Activated T-helper 1 cell treated with anti-CD3 and anti-CD28 coated beads, Interleukin-12 subunit alpha, Interleukin-12 subunit beta, Interleukin-2, Interleukin-4 antibody, amounts not matched to agents 30 ng/mL and 10 ng/mL and 1 ng/mL, durations not matched to agents 14 hours and 24 hours and 36 hours (primary cell): ENCODE data around the gene TRAPPC1. TPM values are rescaled to one million over a fixed set of nuclear protein-coding genes. Genes with fewer than 3 reads are reported as not detected.
"Not testable (repeated sequence)": the region's sequence is repeated elsewhere in the genome, so short reads cannot be mapped to it uniquely, and the experiment has no call there.

Source experiments
- DNase-seq: peaks from one replicate; pipeline ENCODE4 v3.0.0; 2021; ENCODE audit warnings: low spot score
- H3K27ac Mint-ChIP-seq: one replicate; pipeline ENCODE4 v1.8.0; 2021; ENCODE audit warnings: mild to moderate bottlenecking, mixed read lengths
- H3K27me3 Mint-ChIP-seq: one replicate; pipeline ENCODE4 v1.8.0; 2022; ENCODE audit warnings: mild to moderate bottlenecking, moderate library complexity, mixed read lengths; ENCODE audit not compliant: insufficient read depth
- H3K36me3 Mint-ChIP-seq: one replicate; pipeline ENCODE4 v1.8.0; 2021; ENCODE audit warnings: low read depth, mixed read lengths
- H3K4me1 Mint-ChIP-seq: one replicate; pipeline ENCODE4 v1.8.0; 2021; ENCODE audit warnings: low read depth, mixed read lengths
- H3K4me3 Mint-ChIP-seq: one replicate; pipeline ENCODE4 v1.8.0; 2021; ENCODE audit warnings: mild to moderate bottlenecking, moderate library complexity, mixed read lengths
- H3K9me3 Mint-ChIP-seq: one replicate; pipeline ENCODE4 v1.8.0; 2021; ENCODE audit warnings: mixed read lengths
- intact Hi-C: fragments of 100-400 bp; cut with micrococcal nuclease; formaldehyde crosslinking; loops from one replicate; pipeline ENCODE4 v1.15.1; 2024
- total RNA-seq: library from RNA; stranded (reverse); gene quantifications from 2 replicates; pipeline ENCODE4 v1.2.3, GENCODE V29; 2022

TRAPPC1 gene
- total RNA-seq, 1 donor from 2014 or later: 153 TPM

DNA sequence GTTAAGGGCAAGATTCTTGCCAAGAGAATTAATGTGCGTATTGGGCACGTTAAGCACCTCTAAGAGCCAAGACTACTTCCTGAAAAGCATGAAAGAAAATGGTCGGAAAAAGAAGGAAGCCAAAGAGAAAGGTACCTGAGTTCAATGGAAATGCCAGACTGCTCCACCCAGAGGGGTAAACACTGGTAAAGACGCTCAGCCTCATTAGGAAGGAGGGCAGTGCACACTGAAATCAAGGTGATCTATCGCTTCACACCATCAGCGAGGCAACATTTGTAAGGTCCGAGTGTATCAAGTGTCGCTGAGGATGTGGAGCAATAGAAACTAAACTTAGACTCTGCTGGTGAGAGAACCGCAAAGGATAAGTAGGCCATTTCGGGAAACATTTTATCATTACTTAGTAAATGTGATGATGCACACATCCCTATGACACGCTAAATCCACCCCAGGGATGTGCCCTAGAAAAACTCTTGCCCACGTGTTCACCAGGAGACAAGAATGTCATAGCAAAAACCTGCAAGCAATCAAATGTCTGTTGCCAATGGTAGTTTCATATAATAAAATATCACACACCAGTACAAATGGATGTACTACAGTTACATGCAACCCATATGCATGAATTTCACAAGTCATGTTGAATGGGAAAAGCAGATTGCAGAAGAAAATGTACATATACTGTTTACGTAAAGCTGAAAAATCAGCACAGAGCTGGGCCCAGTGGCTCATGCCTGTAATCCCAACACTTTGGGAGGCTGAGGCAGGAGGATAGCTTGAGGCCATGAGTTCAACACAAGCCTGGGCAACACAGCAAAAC, 23.9 kb upstream of the TRAPPC1 start:
- intact Hi-C loops: no loop called here
- no peaks in the 10 kb centered on the region for H3K27me3 Mint-ChIP-seq
- no peak for DNase-seq
- no peak overlapping the region for H3K4me3 Mint-ChIP-seq
- H3K27ac Mint-ChIP-seq: no peak overlapping the region
- H3K4me1 Mint-ChIP-seq: peaks cover 9% of the 10 kb centered on the region
- H3K36me3 Mint-ChIP-seq: no peaks in the 10 kb centered on the region
- H3K9me3 Mint-ChIP-seq: no peaks in the 10 kb centered on the region

DNA sequence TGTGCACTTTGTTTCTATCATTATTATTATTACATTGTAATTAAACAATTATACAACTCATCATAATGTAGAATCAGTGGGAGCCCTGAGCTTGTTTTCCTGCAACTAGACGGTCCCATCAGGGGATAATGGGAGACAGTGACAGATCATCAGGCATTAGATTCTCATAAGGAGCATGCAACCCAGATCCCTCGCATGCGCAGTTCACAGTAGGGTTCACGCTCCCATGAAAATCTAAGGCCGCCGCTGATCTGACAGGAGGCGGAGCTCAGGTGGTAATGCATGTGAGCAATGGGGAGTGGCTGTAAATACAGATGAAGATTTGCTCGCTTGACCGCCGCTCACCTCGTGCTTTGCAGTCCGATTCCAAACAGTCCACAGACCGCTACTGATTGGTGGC, 21.5 kb upstream of the TRAPPC1 start:
- Mint-ChIP-seq H3K4me1 (peaks cover 15% of the 10 kb centered on the region), H3K36me3 (peaks cover 19% of the 10 kb centered on the region)
- H3K4me3 Mint-ChIP-seq, H3K9me3 Mint-ChIP-seq, H3K27me3 Mint-ChIP-seq, DNase-seq, intact Hi-C loops, H3K27ac Mint-ChIP-seq: not testable (repeated sequence)

DNA sequence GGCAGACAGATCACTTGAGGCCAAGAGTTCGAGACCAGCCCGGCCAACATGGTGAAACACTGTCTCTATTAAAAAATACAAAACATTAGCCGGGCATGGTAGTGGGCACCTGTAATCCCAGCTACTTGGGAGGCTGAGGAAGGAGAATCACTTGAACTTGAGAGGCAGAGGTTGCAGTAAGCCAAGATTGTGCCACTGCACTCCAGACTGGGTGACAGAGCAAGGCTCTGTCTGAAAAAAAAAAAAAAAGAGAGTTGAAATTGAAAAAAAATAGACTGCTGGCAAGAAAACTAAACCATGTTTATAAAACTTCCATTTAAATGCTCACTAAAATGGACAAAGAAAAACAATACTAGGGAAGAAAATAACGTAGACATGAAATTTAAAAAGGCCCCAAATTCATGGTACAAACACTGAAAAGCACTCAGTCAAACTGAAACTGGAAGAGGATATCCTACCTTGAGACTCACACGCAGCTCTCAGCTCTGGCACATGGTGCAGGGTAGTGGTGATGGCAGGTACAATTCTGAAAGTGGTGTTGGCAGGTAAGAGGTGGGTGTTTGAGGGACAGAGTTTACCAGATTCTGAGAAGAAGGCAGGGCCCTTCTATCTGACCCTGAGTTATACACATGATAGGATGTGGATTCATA, 19.5 kb upstream of the TRAPPC1 start:
- Mint-ChIP-seq H3K27ac (peak overlapping the region; percentile 91), H3K27me3 (no peaks in the 10 kb centered on the region), H3K4me1 (peaks cover 15% of the 10 kb centered on the region), H3K4me3 (peak overlapping the region; percentile 40), H3K9me3 (no peaks in the 10 kb centered on the region), H3K36me3 (peaks cover 30% of the 10 kb centered on the region)
- intact Hi-C loops: loop anchor here (1.0 to 2.0 kb wide), 3 partner anchors 19 to 37 kb away; partner anchors contain the start of gene CNTROB
- DNase-seq: peak; percentile 44

DNA sequence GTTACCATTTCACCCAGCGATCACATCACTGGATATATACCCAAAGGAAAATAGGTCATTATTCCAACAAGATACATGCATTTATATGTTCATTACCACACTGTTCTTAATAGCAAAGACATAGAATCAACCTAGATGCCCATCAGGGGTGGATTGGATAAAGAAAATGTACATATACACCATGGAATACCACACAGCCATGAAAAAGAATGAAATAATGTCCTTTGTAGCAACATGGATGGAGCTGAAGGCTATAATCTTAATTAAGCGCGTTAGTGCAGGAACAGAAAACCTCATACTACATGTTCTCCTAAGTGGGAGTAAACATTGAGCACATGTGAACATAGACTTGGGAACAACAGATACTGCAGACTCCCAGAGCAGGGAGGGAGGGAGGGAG, 18.8 kb upstream of the TRAPPC1 start:
- H3K27me3 Mint-ChIP-seq: no peaks in the 10 kb centered on the region

DNA sequence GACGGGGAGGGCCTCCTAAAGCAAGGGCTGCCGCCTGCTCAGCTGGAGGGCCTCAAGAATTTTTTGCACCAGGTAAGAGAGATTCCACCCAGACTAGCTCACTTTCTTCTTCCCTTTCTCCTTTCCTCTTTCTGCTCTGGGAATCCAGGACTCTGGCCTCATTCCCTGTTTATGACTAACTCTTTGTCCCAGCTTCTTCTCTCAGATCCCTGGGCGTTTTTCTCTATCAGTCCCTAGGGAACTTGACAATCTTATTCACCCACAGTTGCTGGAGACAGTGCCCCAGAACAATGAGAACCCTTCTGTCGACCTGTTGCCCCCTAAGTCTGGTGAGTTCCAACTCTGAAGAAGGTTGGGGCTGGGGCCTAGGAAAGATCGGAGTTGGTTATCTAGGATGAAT, 15.9 kb upstream of the TRAPPC1 start:
- Mint-ChIP-seq H3K4me1 (peaks cover 15% of the 10 kb centered on the region), H3K9me3 (no peaks in the 10 kb centered on the region), H3K27ac (no peak overlapping the region), H3K4me3 (no peak overlapping the region), H3K27me3 (no peaks in the 10 kb centered on the region), H3K36me3 (peaks cover 57% of the 10 kb centered on the region)
- intact Hi-C loops: no loop called here
- DNase-seq: no peak

More for the DNA sequence above, 18.8 kb upstream of the TRAPPC1 start:
- intact Hi-C loops: loop anchor here (2.0 kb wide), 1 partner anchor 36 kb away; no protein-coding TSS in a partner anchor
- H3K9me3 Mint-ChIP-seq: no peaks in the 10 kb centered on the region
- H3K4me1 Mint-ChIP-seq: peaks cover 15% of the 10 kb centered on the region
- no peak for DNase-seq
- H3K4me3 Mint-ChIP-seq: no peak overlapping the region
- peaks cover 35% of the 10 kb centered on the region for H3K36me3 Mint-ChIP-seq
- H3K27ac Mint-ChIP-seq: peak overlapping the region; percentile 35

DNA sequence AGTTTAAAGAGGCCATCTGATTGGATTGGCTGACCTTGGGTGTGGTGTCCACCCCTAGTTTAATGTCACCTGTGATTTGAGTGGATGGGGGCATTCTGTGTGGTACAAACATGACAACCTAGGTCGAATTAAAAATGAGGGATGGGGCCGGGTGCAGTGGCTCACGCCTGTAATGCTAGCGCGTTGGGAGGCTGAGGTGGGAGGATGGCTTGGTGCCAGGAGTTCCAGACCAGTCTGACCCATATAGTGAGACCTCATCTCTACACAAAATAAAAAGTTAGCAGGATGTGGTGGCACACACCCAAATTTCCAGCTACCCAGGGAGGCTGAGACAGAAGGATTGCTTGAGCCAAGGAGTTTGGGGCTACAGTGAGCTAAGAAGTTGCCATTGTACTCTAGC, 14.7 kb upstream of the TRAPPC1 start:
- Mint-ChIP-seq H3K4me3 (no peak overlapping the region), H3K27me3 (no peaks in the 10 kb centered on the region), H3K9me3 (no peaks in the 10 kb centered on the region), H3K36me3 (peaks cover 60% of the 10 kb centered on the region), H3K4me1 (peaks cover 12% of the 10 kb centered on the region), H3K27ac (no peak overlapping the region)
- no peak for DNase-seq
- intact Hi-C loops: no loop called here

DNA sequence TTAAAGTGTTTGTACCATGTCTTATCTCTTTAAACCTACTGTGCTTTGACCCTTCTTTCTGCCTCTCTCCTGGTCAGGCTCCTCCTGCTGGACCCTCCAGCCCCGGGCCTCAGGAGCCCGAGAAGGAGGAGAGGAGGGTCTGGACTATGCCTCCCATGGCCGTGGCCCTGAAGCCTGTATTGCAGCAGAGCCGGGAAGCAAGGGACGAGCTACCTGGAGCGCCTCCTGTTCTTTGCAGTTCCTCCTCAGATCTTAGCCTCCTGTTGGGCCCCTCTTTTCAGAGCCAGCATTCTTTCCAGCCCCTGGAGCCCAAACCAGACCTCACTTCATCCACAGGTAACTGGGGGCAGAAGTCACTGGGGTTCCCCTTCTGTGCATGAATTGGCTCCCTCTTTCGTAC, 13.9 kb upstream of the TRAPPC1 start:
- peaks cover 63% of the 10 kb centered on the region for H3K36me3 Mint-ChIP-seq
- H3K9me3 Mint-ChIP-seq: no peaks in the 10 kb centered on the region
- no peak overlapping the region for H3K4me3 Mint-ChIP-seq
- peaks cover 7% of the 10 kb centered on the region for H3K4me1 Mint-ChIP-seq
- DNase-seq: no peak
- no peaks in the 10 kb centered on the region for H3K27me3 Mint-ChIP-seq
- H3K27ac Mint-ChIP-seq: no peak overlapping the region
- intact Hi-C loops: no loop called here

DNA sequence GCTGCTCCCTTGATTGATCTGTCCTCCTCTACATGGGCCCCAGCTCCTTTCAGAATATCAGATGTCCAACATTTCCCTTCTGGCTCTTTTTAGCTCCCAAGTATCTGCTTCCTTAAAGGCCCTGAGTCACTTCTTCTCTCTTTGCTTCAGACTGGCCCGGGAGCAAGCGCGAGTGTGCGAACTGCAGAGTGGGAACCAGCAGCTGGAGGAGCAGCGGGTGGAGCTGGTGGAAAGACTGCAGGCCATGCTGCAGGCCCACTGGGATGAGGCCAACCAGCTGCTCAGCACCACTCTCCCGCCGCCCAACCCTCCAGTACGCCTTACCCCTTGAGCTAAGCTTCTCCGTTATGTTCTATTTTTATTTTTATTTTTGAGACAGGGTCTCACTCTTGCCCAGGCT, 12.6 kb upstream of the TRAPPC1 start:
- Mint-ChIP-seq H3K27me3 (no peaks in the 10 kb centered on the region), H3K4me3 (no peak overlapping the region)

DNA sequence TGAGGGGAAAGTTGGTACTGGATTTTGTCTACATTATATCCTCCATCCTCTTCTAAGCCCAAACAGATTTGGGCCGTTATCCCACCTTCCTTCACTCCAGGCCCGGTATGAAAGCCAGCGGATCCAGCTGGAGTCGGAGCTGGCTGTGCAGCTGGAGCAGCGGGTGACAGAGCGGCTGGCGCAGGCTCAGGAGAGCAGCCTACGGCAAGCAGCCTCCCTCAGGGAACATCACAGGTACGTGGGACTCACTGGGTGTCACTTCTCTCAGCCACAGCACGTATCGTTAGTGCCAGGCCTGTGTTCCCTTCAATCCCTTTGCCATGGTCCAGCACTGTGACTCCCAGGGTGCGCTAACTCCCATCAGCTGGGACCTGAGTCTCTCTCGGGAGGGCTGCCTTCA, 11.5 kb upstream of the TRAPPC1 start:
- intact Hi-C loops: no loop called here
- Mint-ChIP-seq H3K27me3 (no peaks in the 10 kb centered on the region), H3K36me3 (peaks cover 56% of the 10 kb centered on the region), H3K4me3 (no peak overlapping the region), H3K27ac (no peak overlapping the region), H3K9me3 (no peaks in the 10 kb centered on the region), H3K4me1 (no peaks in the 10 kb centered on the region)
- DNase-seq: no peak

More for the DNA sequence above, 12.6 kb upstream of the TRAPPC1 start:
- H3K36me3 Mint-ChIP-seq: peaks cover 64% of the 10 kb centered on the region
- no peaks in the 10 kb centered on the region for H3K9me3 Mint-ChIP-seq
- DNase-seq: no peak
- intact Hi-C loops: no loop called here
- H3K27ac Mint-ChIP-seq: no peak overlapping the region
- no peaks in the 10 kb centered on the region for H3K4me1 Mint-ChIP-seq

DNA sequence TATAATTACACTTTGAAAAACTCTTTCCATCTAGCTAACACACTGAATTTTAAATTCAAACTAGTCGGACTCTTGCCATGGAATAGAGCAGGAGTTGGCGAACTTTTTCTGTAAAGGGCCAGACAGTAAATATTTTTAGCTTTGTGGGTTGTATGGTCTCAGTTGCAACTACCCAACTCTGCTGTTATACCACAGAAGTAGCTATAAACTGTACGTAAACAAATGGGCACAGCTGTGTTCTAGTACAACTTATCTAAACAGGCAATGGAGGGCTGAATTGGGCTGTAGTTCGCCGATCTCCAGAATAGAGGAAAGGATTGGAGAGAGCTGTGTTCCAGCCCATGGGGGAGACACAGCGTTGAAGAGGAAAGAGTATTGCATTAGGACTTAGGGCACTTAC, 9.0 kb upstream of the TRAPPC1 start:
- intact Hi-C loops: no loop called here
- Mint-ChIP-seq H3K9me3 (no peaks in the 10 kb centered on the region), H3K27ac (no peak overlapping the region), H3K4me1 (no peaks in the 10 kb centered on the region), H3K27me3 (no peaks in the 10 kb centered on the region), H3K4me3 (no peak overlapping the region), H3K36me3 (peaks cover 53% of the 10 kb centered on the region)
- DNase-seq: no peak

DNA sequence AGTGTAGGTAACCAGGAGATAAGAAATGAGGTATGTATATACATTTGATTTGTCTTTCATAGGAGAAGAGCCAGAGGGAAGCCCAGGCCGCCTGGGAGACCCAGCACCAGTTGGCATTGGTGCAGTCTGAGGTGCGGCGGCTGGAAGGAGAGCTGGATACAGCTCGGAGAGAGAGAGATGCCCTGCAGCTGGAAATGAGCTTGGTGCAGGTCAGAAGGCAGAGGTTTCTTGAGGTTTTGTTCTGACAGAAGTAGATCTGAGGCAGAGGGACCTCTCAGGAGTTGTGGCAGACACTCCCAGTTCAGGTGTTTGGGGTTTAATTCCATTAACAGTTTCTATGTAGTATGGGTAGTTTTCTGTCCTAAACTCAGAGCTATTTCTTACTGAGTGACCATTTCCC, 8.3 kb upstream of the TRAPPC1 start:
- DNase-seq: no peak

DNA sequence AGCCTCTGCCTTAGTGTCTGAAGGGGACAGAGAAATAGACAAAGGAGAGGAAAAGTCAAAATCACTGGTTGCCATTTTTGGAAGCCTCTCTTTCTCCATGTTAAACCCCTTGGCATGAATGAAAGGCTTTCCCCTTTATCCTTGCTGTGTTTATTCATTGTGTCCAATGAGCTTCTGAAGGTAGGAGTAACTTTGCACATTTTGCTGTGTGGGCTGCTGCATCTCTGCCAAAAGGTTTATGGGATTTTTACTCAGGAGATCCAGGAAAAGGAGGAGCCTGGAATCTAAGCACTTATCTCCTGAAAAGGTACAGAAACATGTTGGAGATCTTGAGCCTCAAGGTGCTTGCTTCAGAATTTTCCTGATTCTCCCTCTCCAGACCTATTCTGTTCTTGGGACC, 4.1 kb upstream of the TRAPPC1 start:
- Mint-ChIP-seq H3K36me3 (peaks cover 34% of the 10 kb centered on the region), H3K9me3 (no peaks in the 10 kb centered on the region)
- intact Hi-C loops: no loop called here

More for the DNA sequence above, 8.3 kb upstream of the TRAPPC1 start:
- Mint-ChIP-seq H3K9me3 (no peaks in the 10 kb centered on the region), H3K27ac (no peak overlapping the region), H3K4me3 (no peak overlapping the region), H3K27me3 (no peaks in the 10 kb centered on the region), H3K36me3 (peaks cover 52% of the 10 kb centered on the region), H3K4me1 (no peaks in the 10 kb centered on the region)
- intact Hi-C loops: no loop called here

DNA sequence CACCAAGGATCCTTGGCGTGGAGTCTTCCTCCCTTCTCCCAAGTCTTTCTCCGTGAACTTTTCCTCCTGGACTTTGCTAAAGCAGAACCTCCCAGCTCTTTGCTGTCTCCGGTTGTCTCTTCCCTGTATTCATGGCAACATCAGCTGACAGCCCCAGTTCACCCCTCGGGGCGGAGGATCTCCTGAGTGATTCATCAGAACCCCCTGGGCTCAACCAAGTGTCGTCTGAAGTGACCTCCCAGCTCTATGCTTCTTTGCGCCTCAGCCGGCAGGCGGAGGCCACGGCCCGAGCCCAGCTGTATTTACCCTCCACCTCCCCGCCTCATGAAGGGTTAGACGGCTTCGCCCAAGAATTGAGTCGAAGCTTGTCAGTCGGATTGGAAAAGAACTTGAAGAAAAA, 1.2 kb upstream of the TRAPPC1 start:
- H3K4me1 Mint-ChIP-seq: peaks cover 42% of the 10 kb centered on the region
- H3K9me3 Mint-ChIP-seq: no peaks in the 10 kb centered on the region
- peak overlapping the region; percentile 99 for H3K4me3 Mint-ChIP-seq
- peaks cover 20% of the 10 kb centered on the region for H3K36me3 Mint-ChIP-seq
- H3K27ac Mint-ChIP-seq: peak overlapping the region; percentile 99
- no peak for DNase-seq
- intact Hi-C loops: loop anchor here (1.0 to 5.0 kb wide), 11 partner anchors 18 to 531 kb away; partner anchors contain the start of genes KDM6B, NAA38, RPL26 and TMEM256
- H3K27me3 Mint-ChIP-seq: no peaks in the 10 kb centered on the region

More for the DNA sequence above, 4.1 kb upstream of the TRAPPC1 start:
- Mint-ChIP-seq H3K27ac (no peak overlapping the region), H3K4me3 (no peak overlapping the region), H3K27me3 (no peaks in the 10 kb centered on the region), H3K4me1 (peaks cover 32% of the 10 kb centered on the region)
- no peak for DNase-seq
